Mesenchymal stem cell (in vitro differentiated cells and primary cell): ENCODE data around the gene LHX2.

Experiments
- DNase-seq: peaks from one replicate; pipeline ENCODE4 v3.0.0-alpha.2; 2013
- H2AFZ ChIP-seq: one replicate; pipeline ENCODE4 v1.6.1; 2013; ENCODE audit warnings: low read depth, mild to moderate bottlenecking, control low read depth, inconsistent platforms, low read length, moderate library complexity
- H2AK5ac ChIP-seq: 2 replicates; pipeline ENCODE4 v1.6.1; 2013; ENCODE audit warnings: low read length, moderate library complexity, mild to moderate bottlenecking, inconsistent platforms; ENCODE audit not compliant: severe bottlenecking
- H2BK120ac ChIP-seq: one replicate; pipeline ENCODE4 v1.6.1; 2013; ENCODE audit warnings: low read depth, mild to moderate bottlenecking, inconsistent platforms, low read length, moderate library complexity
- H2BK12ac ChIP-seq, 2 experiments: one replicate each; pipeline ENCODE4 v1.6.1; 2013; ENCODE audit warnings: inconsistent platforms in 2 of 2, low read length in 2 of 2, mild to moderate bottlenecking in 2 of 2, moderate library complexity in 2 of 2, control low read depth in 1 of 2
- H2BK15ac ChIP-seq: one replicate; pipeline ENCODE4 v1.6.1; 2013; ENCODE audit warnings: mild to moderate bottlenecking, low read depth, inconsistent platforms; ENCODE audit not compliant: poor library complexity, severe bottlenecking
- H2BK5ac ChIP-seq: 2 replicates; pipeline ENCODE4 v1.6.1; 2013; ENCODE audit warnings: low read depth, mild to moderate bottlenecking, low read length, control low read depth, inconsistent platforms; ENCODE audit not compliant: poor library complexity, severe bottlenecking
- H3K14ac ChIP-seq, 2 experiments: one replicate each; pipeline ENCODE4 v1.6.1; 2013; ENCODE audit warnings: inconsistent platforms in 2 of 2, low read length in 2 of 2, control low read depth in 1 of 2, mild to moderate bottlenecking in 1 of 2, moderate library complexity in 1 of 2
- H3K18ac ChIP-seq, 2 experiments: one replicate each; pipeline ENCODE4 v1.6.1; 2013; ENCODE audit warnings: inconsistent platforms in 2 of 2, low read length in 2 of 2, control low read depth in 1 of 2, low read depth in 1 of 2, mild to moderate bottlenecking in 1 of 2
- H3K23ac ChIP-seq, 2 experiments: one replicate each; pipeline ENCODE4 v1.6.1; 2013; ENCODE audit warnings: inconsistent platforms in 2 of 2, low read length in 2 of 2, mild to moderate bottlenecking in 2 of 2, moderate library complexity in 2 of 2, control low read depth in 1 of 2
- H3K27ac ChIP-seq: 2 replicates; pipeline ENCODE4 v1.5.1; 2013; ENCODE audit warnings: mild to moderate bottlenecking, moderate library complexity, low read length, control low read depth, inconsistent platforms; ENCODE audit not compliant: poor library complexity, severe bottlenecking
- H3K27me3 ChIP-seq, 2 experiments: 2 replicates each; pipeline versions ENCODE4 v1.6.1 to v1.7.0; 2013; ENCODE audit warnings: low read length in 2 of 2, mild to moderate bottlenecking in 2 of 2, moderate library complexity in 2 of 2, control low read depth in 1 of 2, inconsistent platforms in 1 of 2; ENCODE audit not compliant: control insufficient read depth in 1 of 2, insufficient read depth in 1 of 2
- H3K36me3 ChIP-seq, 2 experiments: 2 replicates each; pipeline versions ENCODE4 v1.6.1 to v1.7.0; 2013; ENCODE audit warnings: low read length in 2 of 2, control low read depth in 1 of 2, inconsistent platforms in 1 of 2, low read depth in 1 of 2, mild to moderate bottlenecking in 1 of 2; ENCODE audit not compliant: insufficient read depth in 2 of 2, control insufficient read depth in 1 of 2
- H3K4ac ChIP-seq, 2 experiments: one replicate each; pipeline ENCODE4 v1.6.1; 2013; ENCODE audit warnings: inconsistent platforms in 2 of 2, low read length in 2 of 2, mild to moderate bottlenecking in 2 of 2, moderate library complexity in 2 of 2, control low read depth in 1 of 2, low read depth in 1 of 2
- H3K4me1 ChIP-seq: 2 replicates; pipeline ENCODE4 v1.6.1; 2013; ENCODE audit warnings: low read depth, low read length, control low read depth; ENCODE audit not compliant: control insufficient read depth, insufficient read depth
- H3K4me2 ChIP-seq: 2 replicates; pipeline ENCODE4 v1.6.1; 2013; ENCODE audit warnings: low read length, mild to moderate bottlenecking, inconsistent platforms; ENCODE audit not compliant: poor library complexity, severe bottlenecking
- H3K4me3 ChIP-seq, 2 experiments: 2 replicates each; pipeline versions ENCODE4 v1.5.1 to v1.7.0; 2013; ENCODE audit warnings: low read length in 2 of 2, mild to moderate bottlenecking in 2 of 2, control low read depth in 1 of 2, low read depth in 1 of 2; ENCODE audit not compliant: insufficient read depth in 1 of 2
- H3K79me1 ChIP-seq: replicated peaks from 2 replicates; pipeline ENCODE4 v1.6.1; 2013; ENCODE audit warnings: mild to moderate bottlenecking, control low read depth, low read length, inconsistent platforms; ENCODE audit not compliant: poor library complexity, severe bottlenecking
- H3K9ac ChIP-seq: 2 replicates; pipeline ENCODE4 v1.7.0; 2013; ENCODE audit warnings: mild to moderate bottlenecking, low read length, moderate library complexity
- H3K9me3 ChIP-seq: 2 replicates; pipeline ENCODE4 v1.7.0; 2013; ENCODE audit warnings: mild to moderate bottlenecking, low read length; ENCODE audit not compliant: control insufficient read depth
- H4K8ac ChIP-seq: one replicate; pipeline ENCODE4 v1.6.1; 2013; ENCODE audit warnings: inconsistent platforms, mild to moderate bottlenecking, low read length, moderate library complexity
- H4K91ac ChIP-seq: one replicate; pipeline ENCODE4 v1.6.1; 2013; ENCODE audit warnings: mild to moderate bottlenecking, low read length, inconsistent platforms
- WGBS: methylation state at CpG from one replicate; pipeline ENCODE4 v1.1.7; 2013; ENCODE audit warnings: mixed read lengths; 5-methylcytosine and 5-hydroxymethylcytosine counted together

The LHX2 gene

DNA sequence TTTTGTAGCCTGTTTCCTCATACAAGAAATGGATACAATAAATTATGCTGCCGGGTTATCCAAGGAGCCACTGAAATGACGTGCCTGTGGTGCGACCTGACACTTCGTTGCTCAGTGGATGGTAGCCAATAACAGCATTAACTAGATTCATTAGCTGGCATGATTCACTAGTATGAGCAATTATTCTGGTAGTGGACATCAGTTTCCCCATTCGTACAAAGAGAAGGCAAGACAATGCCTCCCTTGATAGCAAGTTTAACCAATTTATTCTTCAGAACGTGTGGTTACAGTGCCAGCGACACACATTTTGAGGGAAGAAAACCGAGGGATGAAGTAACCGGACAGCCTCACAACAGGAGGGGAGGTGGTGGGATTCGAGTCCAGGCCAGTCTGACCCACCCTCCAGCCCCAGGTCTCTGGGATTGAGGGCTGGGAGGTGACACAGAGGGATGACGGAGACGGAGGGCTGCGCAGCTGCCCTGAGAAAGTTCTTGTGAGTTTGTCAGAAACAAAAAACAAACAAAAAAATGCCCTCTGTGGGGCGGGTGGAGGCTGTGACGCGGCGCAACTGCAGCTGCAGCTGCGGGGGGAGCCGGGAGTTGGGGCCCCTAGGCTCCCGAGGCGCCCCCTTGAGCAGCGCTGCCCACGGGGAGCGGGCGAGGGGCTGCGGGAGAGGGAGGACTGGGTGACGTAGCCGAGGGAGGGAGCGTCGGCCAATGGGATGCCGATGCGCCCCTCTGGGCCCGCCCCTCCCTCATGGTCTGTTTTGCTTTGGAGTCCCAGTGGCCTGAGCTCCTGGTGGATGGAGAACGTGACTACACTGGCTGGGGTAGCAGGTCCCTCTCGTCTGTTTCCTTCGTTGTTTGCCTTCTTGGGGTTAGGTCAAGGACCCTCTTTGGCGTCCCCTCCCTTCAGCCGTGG is 10.9 kb downstream of the LHX2 start:
- Histone ChIP-seq H2BK15ac (no peak overlapping the region), H3K14ac (no peak overlapping the region), H2BK120ac (no peak overlapping the region), H2AK5ac (no peak overlapping the region), H3K4ac (no peak overlapping the region), H3K9ac (no peak overlapping the region), H3K18ac (no peak overlapping the region), H3K23ac (no peak overlapping the region), H4K8ac (no peak overlapping the region), H3K4me3 (no peak overlapping the region), H3K36me3 (peaks cover 0 to 3% of the 10 kb centered on the region in 2 experiments), H3K79me1 (no peaks in the 10 kb centered on the region), H3K27ac (no peak overlapping the region), H2AFZ (no peak overlapping the region), H3K27me3 (peaks cover 81 to 95% of the 10 kb centered on the region in 2 experiments), H3K4me2 (no peak overlapping the region), H3K9me3 (no peaks in the 10 kb centered on the region), H2BK5ac (no peak overlapping the region), H4K91ac (no peak overlapping the region), H3K4me1 (peaks cover 14% of the 10 kb centered on the region), H2BK12ac (no peak overlapping the region)
- WGBS, result 9% methylated on average over 36 of the region's 38 CpGs
- no peak for DNase-seq

DNA sequence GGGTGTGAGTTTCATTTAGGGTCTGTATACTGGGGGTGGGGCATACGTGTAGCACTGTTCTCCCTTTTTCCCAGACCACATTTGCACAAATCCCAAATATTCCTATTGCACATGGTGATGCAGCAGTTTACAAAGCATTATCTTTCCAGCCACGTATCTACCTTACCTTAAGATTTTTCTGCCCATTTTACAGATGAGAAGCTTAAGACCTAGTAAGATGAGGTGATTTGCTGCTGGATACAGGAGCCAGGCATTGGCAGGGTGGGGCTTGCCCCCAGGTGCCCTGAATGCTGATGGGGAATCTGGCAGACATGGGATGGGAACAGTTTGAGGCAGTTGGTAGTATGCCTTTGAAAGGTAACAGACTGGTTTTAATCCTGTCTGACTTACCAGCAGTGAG is 12.5 kb downstream of the LHX2 start:
- Histone ChIP-seq H3K14ac (no peak overlapping the region), H3K18ac (no peak overlapping the region), H2BK12ac (no peak overlapping the region), H4K8ac (no peak overlapping the region), H3K27me3 (peaks cover 80 to 91% of the 10 kb centered on the region in 2 experiments), H3K4me2 (no peak overlapping the region), H4K91ac (no peak overlapping the region), H3K79me1 (no peaks in the 10 kb centered on the region), H3K36me3 (peaks cover 0 to 3% of the 10 kb centered on the region in 2 experiments), H2AK5ac (no peak overlapping the region), H3K9ac (no peak overlapping the region), H3K4ac (no peak overlapping the region), H2BK15ac (no peak overlapping the region), H2BK5ac (no peak overlapping the region), H3K23ac (no peak overlapping the region), H3K4me1 (peaks cover 3% of the 10 kb centered on the region), H3K27ac (no peak overlapping the region), H2AFZ (no peak overlapping the region), H3K4me3 (no peak overlapping the region), H3K9me3 (no peaks in the 10 kb centered on the region), H2BK120ac (no peak overlapping the region)
- WGBS, result no CpG with 5 or more reads among the region's 2 CpGs
- DNase-seq, result no peak

DNA sequence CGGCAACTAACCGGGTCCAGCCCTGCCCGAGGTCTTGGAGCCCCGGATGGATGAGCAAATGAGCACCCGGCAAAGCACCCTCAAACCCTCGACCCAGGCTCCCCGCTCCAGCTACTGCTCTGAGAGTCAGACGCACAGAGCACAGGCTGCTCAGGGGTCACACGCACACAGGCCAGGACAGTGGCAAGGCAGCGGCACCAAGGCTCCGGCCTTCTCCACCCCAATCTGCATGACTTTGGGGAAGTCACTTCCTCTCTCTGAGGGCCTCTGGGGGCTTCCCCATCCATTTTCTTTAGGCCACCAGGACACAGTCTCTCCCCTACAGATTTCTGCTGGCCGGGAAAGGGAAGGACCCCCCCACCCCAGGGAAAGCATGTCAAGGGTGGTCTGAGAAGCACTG is 18.0 kb downstream of the LHX2 start:
- 75% methylated on average over 12 of the region's 12 CpGs for WGBS
- no peak overlapping the region for H4K91ac ChIP-seq
- H2BK15ac ChIP-seq, result no peak overlapping the region

DNA sequence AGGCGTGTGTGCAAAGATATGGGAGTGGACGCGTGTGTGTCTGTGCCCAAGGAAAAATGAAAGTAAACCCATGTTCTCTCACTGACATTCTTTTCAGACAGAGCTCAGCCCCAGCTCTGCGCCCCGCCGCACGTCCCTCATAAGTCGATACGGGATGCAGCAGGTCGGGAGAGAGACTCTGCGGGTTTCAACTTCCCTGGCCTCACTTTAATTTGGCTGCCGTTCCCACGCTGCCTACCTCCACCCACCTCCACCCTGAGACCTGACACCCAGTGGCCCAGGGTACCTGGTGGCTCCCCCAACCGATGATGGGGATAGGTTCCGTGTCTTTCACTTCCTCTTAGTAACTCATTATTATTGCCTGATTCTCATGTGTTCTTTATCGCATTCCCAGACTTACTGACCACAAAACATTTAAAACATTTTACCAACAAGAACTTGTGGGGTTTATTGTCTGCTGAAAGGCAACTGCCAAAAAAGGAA is 19.4 kb downstream of the LHX2 start:
- H3K9ac ChIP-seq, result no peak overlapping the region
- peaks cover 67 to 92% of the 10 kb centered on the region in 2 experiments for H3K27me3 ChIP-seq
- H3K4ac ChIP-seq, result no peak overlapping the region
- H3K36me3 ChIP-seq, result no peaks in the 10 kb centered on the region
- 92% methylated on average over 15 of the region's 16 CpGs for WGBS
- no peak overlapping the region for H3K23ac ChIP-seq
- H3K79me1 ChIP-seq, result no peaks in the 10 kb centered on the region
- H2BK15ac ChIP-seq, result no peak overlapping the region
- H4K8ac ChIP-seq, result no peak overlapping the region
- H3K9me3 ChIP-seq, result no peaks in the 10 kb centered on the region
- H2BK12ac ChIP-seq, result no peak overlapping the region
- no peak overlapping the region for H2AK5ac ChIP-seq
- H4K91ac ChIP-seq, result no peak overlapping the region
- H3K4me3 ChIP-seq, result peak overlapping the region in 1 of 2 experiments; percentile 14
- no peak overlapping the region for H2AFZ ChIP-seq
- no peak overlapping the region for H3K27ac ChIP-seq
- DNase-seq, result no peak
- H3K14ac ChIP-seq, result no peak overlapping the region
- no peak overlapping the region for H2BK120ac ChIP-seq
- no peak overlapping the region for H3K18ac ChIP-seq
- H3K4me2 ChIP-seq, result no peak overlapping the region
- no peak overlapping the region for H2BK5ac ChIP-seq
- H3K4me1 ChIP-seq, result peaks cover 8% of the 10 kb centered on the region

More for the DNA sequence above, 18.0 kb downstream of the LHX2 start:
- Histone ChIP-seq H3K18ac (no peak overlapping the region), H2AFZ (no peak overlapping the region), H3K23ac (no peak overlapping the region), H4K8ac (no peak overlapping the region), H3K14ac (no peak overlapping the region), H3K9ac (no peak overlapping the region), H3K4me3 (no peak overlapping the region), H2AK5ac (no peak overlapping the region), H3K27ac (no peak overlapping the region), H3K27me3 (peaks cover 64 to 90% of the 10 kb centered on the region in 2 experiments), H2BK120ac (no peak overlapping the region), H2BK12ac (no peak overlapping the region), H2BK5ac (no peak overlapping the region), H3K4ac (no peak overlapping the region), H3K79me1 (no peaks in the 10 kb centered on the region), H3K9me3 (no peaks in the 10 kb centered on the region), H3K36me3 (no peaks in the 10 kb centered on the region), H3K4me1 (peaks cover 8% of the 10 kb centered on the region), H3K4me2 (no peak overlapping the region)
- no peak for DNase-seq
